Testis (tissue), 3 donors: Measurements from ENCODE around the gene DKK3. TPM values are rescaled to one million over a fixed set of nuclear protein-coding genes. Genes with fewer than 3 reads are reported as not detected.

Source experiments
- DNase-seq: peaks from one replicate; pipeline ENCODE4 v3.0.0-alpha.2; 2019
- H3K27ac ChIP-seq, 2 donors: fragments of 200-600 bp; sonication (generic); one replicate each; pipeline ENCODE4 v1.5.1; 2019
- H3K27me3 ChIP-seq: fragments of 200-600 bp; sonication (generic); one replicate; pipeline ENCODE4 v1.5.1; 2019
- H3K36me3 ChIP-seq: fragments of 200-600 bp; sonication (generic); one replicate; pipeline ENCODE4 v1.5.1; 2017; ENCODE audit warnings: low read depth; ENCODE audit errors: missing control alignments
- H3K4me1 ChIP-seq: fragments of 200-600 bp; sonication (generic); one replicate; pipeline ENCODE4 v1.5.1; 2019
- H3K4me3 ChIP-seq, 2 donors: fragments of 200-600 bp; sonication (generic); one replicate each; pipeline ENCODE4 v1.5.1; 2017 to 2019
- H3K9me3 ChIP-seq: fragments of 200-600 bp; sonication (generic); one replicate; pipeline ENCODE4 v1.5.1; 2017
- POLR2A ChIP-seq: fragments of 450-650 bp; IDR thresholded peaks from one replicate; pipeline ENCODE4 v1.6.1; 2017; ENCODE audit warnings: antibody characterized with exemption, mild to moderate bottlenecking, moderate library complexity
- WGBS, 2 donors: methylation state at CpG; one replicate each; pipeline ENCODE4 v1.1.5; 2018; 5-methylcytosine and 5-hydroxymethylcytosine counted together
- intact Hi-C: fragments of 100-400 bp; cut with DNase I; formaldehyde crosslinking; loops from one replicate; pipeline ENCODE4 v1.15.1; 2023; ENCODE audit warnings: low total_unique reads
- polyA plus RNA-seq: library from polyadenylated mRNA; stranded (reverse); fragments of 350-450 nt; fragmentation: Illumina TruSeq; extraction: RNeasy Lipid Tissue Mini Kit (QIAGEN cat#74804); gene quantifications from one replicate; pipeline ENCODE4 v1.2.3, GENCODE V29; 2014; ENCODE audit warnings: low read depth, low replicate concordance; ENCODE audit not compliant: insufficient read depth
- total RNA-seq, 2 donors: library from RNA; depleted of rRNA; stranded (reverse); fragments of >200 nt; gene quantifications; one replicate each; pipeline ENCODE4 v1.2.3, GENCODE V29; 2016
- TF ChIP-seq, protein P1 (sequence below), 3 experiments: fragments of 450-650 bp in 2 of 3; fragments of 200-600 bp in 1 of 3; sonication (generic) in 1 of 3; IDR thresholded peaks; one replicate each; pipeline ENCODE4 v1.5.1; 2016 to 2019; ENCODE audit warnings: antibody characterized with exemption in 3 of 3, mild to moderate bottlenecking in 2 of 3, moderate library complexity in 1 of 3

The DKK3 gene
- total and polyA plus RNA-seq, 3 donors from 2014 or later, result 185 to 392 (median 236) TPM

GRCh38 chr11:11963067-11963466 is 45.4 kb downstream of the DKK3 start:
- Histone ChIP-seq H3K4me3 (no peak overlapping the region), H3K36me3 (no peaks in the 10 kb centered on the region), H3K27ac (no peak overlapping the region), H3K9me3 (no peaks in the 10 kb centered on the region), H3K27me3 (no peaks in the 10 kb centered on the region), H3K4me1 (peaks cover 5% of the 10 kb centered on the region)
- WGBS, 2 donors, result 81 to 87% methylated on average over 7 of the region's 7 CpGs
- no peak for DNase-seq
- intact Hi-C loops, result no loop called here
- no peak for TF ChIP-seq POLR2A
- TF ChIP-seq, protein P1, sequence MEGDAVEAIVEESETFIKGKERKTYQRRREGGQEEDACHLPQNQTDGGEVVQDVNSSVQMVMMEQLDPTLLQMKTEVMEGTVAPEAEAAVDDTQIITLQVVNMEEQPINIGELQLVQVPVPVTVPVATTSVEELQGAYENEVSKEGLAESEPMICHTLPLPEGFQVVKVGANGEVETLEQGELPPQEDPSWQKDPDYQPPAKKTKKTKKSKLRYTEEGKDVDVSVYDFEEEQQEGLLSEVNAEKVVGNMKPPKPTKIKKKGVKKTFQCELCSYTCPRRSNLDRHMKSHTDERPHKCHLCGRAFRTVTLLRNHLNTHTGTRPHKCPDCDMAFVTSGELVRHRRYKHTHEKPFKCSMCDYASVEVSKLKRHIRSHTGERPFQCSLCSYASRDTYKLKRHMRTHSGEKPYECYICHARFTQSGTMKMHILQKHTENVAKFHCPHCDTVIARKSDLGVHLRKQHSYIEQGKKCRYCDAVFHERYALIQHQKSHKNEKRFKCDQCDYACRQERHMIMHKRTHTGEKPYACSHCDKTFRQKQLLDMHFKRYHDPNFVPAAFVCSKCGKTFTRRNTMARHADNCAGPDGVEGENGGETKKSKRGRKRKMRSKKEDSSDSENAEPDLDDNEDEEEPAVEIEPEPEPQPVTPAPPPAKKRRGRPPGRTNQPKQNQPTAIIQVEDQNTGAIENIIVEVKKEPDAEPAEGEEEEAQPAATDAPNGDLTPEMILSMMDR (IDR thresholded peaks at IDR 0.05), result no peak

DNA sequence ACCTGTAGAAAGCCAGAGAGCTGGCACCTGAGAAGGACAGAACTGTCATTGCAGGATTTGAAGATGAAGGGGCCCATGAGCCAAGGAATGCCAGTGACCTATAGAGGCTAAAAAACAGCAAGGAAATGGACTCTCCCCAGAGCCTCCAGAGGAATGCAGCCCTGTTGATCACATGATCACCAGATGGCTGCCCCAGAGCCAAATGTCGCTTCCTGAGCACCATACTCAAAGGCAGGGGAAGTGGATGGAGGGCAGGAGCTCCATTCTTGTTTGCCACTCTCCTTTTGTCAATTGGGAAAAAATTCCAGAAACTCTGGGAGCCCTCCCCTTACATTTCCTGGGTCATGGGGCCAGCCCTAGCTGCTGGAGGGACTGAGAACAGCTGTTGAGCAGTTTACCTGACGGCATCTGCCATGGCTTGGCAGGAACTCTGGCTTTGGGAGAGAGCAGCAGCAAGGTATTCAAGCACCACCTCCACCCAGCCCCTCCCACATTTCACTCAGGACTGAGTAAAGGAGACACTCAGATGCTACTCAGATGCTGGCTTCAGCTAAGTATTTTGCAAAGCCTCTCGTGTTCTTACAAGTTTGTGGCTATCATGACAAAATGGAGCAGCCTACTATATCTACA is 46.9 kb downstream of the DKK3 start:
- Histone ChIP-seq H3K36me3 (no peaks in the 10 kb centered on the region), H3K27me3 (no peaks in the 10 kb centered on the region), H3K27ac (no peak overlapping the region), H3K4me3 (no peak overlapping the region), H3K4me1 (peaks cover 5% of the 10 kb centered on the region), H3K9me3 (no peaks in the 10 kb centered on the region)
- no peak for TF ChIP-seq POLR2A
- TF ChIP-seq, protein P1 (IDR thresholded peaks at IDR 0.05), result no peak
- intact Hi-C loops, result no loop called here
- DNase-seq, result no peak
- WGBS, 2 donors, result 81 to 98% methylated on average over 2 to 3 of the region's 3 CpGs

DNA sequence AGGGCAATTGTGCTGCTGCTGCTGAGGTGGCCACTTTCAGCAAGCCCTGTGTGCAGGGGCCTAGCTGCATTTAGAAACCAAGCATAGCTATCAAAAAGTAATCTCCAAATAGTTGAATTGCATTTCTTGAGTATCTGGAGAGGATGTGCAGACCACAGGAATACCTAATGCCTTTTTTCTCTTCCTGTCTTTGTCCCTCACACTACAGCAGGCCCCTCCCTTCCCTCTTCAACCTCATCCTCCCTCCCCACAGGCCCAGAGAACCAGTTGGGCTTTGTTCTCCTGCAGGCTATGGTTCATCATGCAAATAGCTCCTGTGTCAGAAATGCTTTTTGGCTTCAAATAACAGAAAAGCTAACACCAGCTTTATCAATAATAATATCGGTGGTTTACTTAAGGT is 47.7 kb downstream of the DKK3 start:
- intact Hi-C loops, result no loop called here
- H3K27me3 ChIP-seq, result no peaks in the 10 kb centered on the region
- 56 to 90% methylated on average over 1 of the region's 1 CpG for WGBS, 2 donors
- no peaks in the 10 kb centered on the region for H3K9me3 ChIP-seq
- H3K36me3 ChIP-seq, result no peaks in the 10 kb centered on the region
- H3K27ac ChIP-seq, result no peak overlapping the region
- peaks cover 5% of the 10 kb centered on the region for H3K4me1 ChIP-seq
- no peak for DNase-seq
- no peak for TF ChIP-seq POLR2A
- TF ChIP-seq, protein P1 (IDR thresholded peaks at IDR 0.05), result no peak
- no peak overlapping the region for H3K4me3 ChIP-seq

DNA sequence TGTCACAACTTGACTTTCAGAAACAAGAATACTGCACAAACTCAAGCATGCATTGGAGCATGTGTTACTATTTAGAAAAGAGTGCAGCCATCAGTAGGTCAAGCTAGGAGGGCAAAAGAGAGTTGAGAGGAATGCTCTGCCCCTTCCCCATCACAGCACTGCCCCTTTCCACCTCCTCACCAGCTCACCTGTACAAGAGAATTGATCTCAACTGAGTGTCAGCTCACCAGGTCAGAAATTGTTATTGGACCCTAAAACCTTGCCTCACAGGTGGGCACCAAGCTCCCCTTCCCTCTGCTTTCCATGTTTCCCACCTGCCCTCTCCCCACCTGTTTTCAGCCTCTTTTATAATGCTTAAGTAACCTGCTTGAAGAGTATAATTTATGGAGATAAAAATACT is 48.8 kb downstream of the DKK3 start:
- H3K4me1 ChIP-seq, result peaks cover 5% of the 10 kb centered on the region
- no peaks in the 10 kb centered on the region for H3K9me3 ChIP-seq
- intact Hi-C loops, result no loop called here
- H3K27ac ChIP-seq, result no peak overlapping the region
- TF ChIP-seq POLR2A, result no peak
- TF ChIP-seq, protein P1 (IDR thresholded peaks at IDR 0.05), result no peak
- no peak for DNase-seq
- no peaks in the 10 kb centered on the region for H3K36me3 ChIP-seq
- no peaks in the 10 kb centered on the region for H3K27me3 ChIP-seq
- no peak overlapping the region for H3K4me3 ChIP-seq
